ENCODE data around the gene ATP7A.
"Not testable (repeated sequence)": the region's sequence is repeated elsewhere in the genome, so short reads cannot be mapped to it uniquely, and the experiment has no call there.

ATP7A gene

DNA sequence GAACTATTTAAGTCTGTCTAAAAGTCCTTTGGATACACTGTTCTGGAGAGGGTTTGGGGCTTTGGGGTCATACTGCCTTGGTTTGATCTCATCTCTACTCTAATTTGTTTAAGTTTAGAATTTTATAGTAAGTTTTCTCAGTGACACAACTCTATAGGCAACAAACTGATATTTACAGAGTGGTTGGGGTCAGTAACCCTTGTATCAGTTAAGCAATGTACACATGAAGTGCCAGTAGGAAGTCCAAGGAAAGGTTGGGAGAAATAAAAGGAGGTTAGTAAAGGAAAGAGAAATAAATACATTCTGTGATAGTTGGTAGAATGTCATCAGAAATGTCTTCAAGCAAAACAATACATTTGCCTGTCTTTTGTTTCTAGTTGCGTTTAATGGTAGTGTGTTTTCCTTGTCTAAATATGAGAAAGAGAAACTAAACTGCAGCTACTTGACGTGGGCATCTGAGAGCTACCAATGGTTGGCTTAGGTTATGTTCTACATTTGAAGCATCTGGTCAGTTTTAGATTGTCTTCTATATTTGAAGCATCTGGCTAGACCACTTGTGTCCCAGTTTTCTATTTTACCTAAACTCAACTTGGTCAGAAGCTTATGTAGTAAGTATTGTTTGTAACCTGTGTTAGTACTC, 6.9 kb downstream of the ATP7A start:
- TF ChIP-seq PAX5 (IDR thresholded peaks at IDR 0.05; ENCODE audit: insufficient read depth, low read length, severe bottlenecking) = no peak
- no peak for TF ChIP-seq POLR2A (IDR thresholded peaks at IDR 0.05; ENCODE audit: low read depth, low read length)
- no peak for TF ChIP-seq POU2F2 (IDR thresholded peaks at IDR 0.05; ENCODE audit: low read depth, low read length)
- no peak for TF ChIP-seq SPI1 (IDR thresholded peaks at IDR 0.05; ENCODE audit: low read depth, low read length)
- DNase-seq (ENCODE audit: insufficient read length, low spot score) (no peak), FAIRE-seq (peak; percentile 67)

DNA sequence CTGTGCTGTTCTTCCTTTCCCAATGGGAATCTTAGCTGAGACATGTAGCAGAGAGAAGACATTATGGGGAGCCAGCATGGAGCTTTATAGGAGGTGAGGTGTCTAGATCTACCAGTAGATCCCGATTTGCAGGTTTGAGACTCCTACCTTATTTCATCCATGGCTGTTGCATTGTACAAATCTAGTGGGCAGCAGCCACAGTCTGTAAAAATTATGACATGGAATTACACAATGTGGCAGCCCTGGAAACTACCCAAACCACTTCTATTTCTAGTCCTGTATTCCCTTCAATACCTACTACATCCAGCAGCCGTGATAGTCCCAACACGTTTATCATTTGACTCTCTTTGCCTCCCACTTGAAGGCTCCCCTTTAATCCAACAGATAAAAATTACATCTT, 8.1 kb downstream of the ATP7A start:
- FAIRE-seq (no peak), DNase-seq (ENCODE audit: insufficient read length, low spot score) (no peak)
- TF ChIP-seq TAF1 (IDR thresholded peaks at IDR 0.05; ENCODE audit: low read depth, low read length) (no peak), POLR2AphosphoS5 (IDR thresholded peaks at IDR 0.05; ENCODE audit: low read depth, low read length) (no peak), SPI1 (IDR thresholded peaks at IDR 0.05; ENCODE audit: low read depth, low read length) (no peak), POU2F2 (IDR thresholded peaks at IDR 0.05; ENCODE audit: low read depth, low read length) (no peak), POLR2A (IDR thresholded peaks at IDR 0.05; ENCODE audit: low read depth, low read length) (no peak), PAX5 (IDR thresholded peaks at IDR 0.05; ENCODE audit: insufficient read depth, low read length, severe bottlenecking) (no peak)

DNA sequence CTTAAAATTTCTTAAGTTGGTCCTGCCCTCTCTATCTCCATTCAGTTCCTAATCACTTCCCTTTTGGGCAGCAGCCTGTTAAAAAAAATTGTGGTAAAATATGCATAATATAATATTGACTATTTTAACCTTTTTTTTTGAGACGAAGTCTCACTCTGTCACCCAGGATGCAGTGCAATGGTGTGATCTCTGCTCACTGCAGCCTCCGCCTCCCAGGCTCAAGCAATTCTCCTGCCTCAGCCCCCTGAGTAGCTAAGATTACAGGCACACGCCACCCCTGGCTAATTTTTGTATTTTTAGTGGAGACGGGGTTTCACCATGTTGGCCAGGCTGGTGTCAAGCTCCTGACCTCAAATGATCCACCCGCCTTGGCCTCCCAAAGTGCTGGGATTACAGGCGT, 8.9 kb downstream of the ATP7A start:
- DNase-seq (ENCODE audit: insufficient read length, low spot score); FAIRE-seq: not testable (repeated sequence)

DNA sequence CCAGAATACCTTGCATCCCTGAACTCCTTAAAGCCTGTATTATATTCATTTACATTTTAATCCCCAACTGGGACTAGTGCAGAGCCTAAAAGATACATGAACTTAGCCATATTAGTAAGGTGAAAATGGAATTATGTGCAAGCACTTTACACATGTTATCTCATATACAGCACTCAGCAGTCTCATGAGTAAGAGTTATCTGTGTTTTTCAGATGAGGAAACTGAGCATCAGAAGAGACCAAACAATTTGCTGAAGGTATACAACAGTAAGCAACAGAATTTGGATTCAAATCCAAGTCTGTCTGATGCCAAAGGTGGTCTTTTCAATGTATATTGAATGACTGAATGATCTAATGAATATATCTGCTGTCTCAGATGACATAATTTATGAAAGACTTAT, 12.3 kb downstream of the ATP7A start:
- DNase-seq (ENCODE audit: insufficient read length, low spot score) = no peak
- peak; percentile 80 for FAIRE-seq
- TF ChIP-seq PAX5 (IDR thresholded peaks at IDR 0.05; ENCODE audit: insufficient read depth, low read length, severe bottlenecking) (no peak), POLR2A (IDR thresholded peaks at IDR 0.05; ENCODE audit: low read depth, low read length) (no peak), TAF1 (IDR thresholded peaks at IDR 0.05; ENCODE audit: low read depth, low read length) (no peak), SPI1 (IDR thresholded peaks at IDR 0.05; ENCODE audit: low read depth, low read length) (no peak), POU2F2 (IDR thresholded peaks at IDR 0.05; ENCODE audit: low read depth, low read length) (no peak), POLR2AphosphoS5 (IDR thresholded peaks at IDR 0.05; ENCODE audit: low read depth, low read length) (no peak)

DNA sequence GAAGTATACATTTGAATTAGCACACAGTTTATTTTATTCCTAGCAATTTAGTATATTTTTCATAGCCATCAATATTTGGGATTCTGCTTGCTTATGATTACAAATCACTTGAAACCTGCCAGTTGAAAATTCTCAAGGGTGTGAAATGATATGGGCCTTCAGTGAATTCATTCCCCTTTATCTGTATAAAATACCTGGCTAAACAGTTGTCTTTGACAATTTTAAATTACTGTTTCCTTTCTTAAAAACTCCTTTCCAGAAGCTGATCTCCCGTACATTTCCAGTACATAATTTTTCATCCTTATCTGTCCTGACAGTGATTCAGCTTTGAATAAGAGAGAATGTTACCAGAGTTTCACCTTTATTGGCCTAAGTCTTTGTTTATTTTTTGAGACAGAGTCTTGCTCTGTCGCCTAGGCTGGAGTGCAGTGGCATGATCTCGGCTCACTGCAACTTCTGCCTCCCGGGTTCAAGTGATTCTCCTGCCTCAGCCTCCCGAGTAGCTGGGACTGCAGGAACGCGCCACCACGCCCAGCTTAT, 13.9 kb downstream of the ATP7A start:
- TF ChIP-seq POU2F2 (IDR thresholded peaks at IDR 0.05; ENCODE audit: low read depth, low read length) (no peak), SPI1 (IDR thresholded peaks at IDR 0.05; ENCODE audit: low read depth, low read length) (no peak), PAX5 (IDR thresholded peaks at IDR 0.05; ENCODE audit: insufficient read depth, low read length, severe bottlenecking) (no peak), POLR2A (IDR thresholded peaks at IDR 0.05; ENCODE audit: low read depth, low read length) (no peak), TAF1 (IDR thresholded peaks at IDR 0.05; ENCODE audit: low read depth, low read length) (no peak), POLR2AphosphoS5 (IDR thresholded peaks at IDR 0.05; ENCODE audit: low read depth, low read length) (no peak)
- no peak for FAIRE-seq

DNA sequence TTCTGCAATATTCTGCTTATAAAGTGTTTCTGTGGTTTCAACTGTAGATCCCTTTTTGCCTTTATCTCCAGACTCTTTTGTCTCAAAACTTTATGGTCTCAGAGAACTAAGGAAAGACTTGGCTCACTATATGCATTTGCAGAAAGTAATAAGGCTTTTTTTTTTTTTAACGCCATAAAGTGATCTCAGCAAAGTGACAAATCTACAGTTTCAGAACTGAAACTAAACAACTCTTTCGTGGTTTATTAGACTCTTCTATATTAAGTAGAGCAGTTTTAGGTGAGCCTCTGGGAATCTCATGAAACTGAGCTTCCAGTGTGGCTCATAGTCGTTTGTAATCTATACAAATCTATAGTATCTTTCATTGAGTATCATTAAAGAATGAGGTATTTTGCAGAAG, 15.3 kb downstream of the ATP7A start:
- FAIRE-seq = peak; percentile 76
- TF ChIP-seq POU2F2 (IDR thresholded peaks at IDR 0.05; ENCODE audit: low read depth, low read length) (no peak), POLR2A (IDR thresholded peaks at IDR 0.05; ENCODE audit: low read depth, low read length) (no peak), TAF1 (IDR thresholded peaks at IDR 0.05; ENCODE audit: low read depth, low read length) (no peak), SPI1 (IDR thresholded peaks at IDR 0.05; ENCODE audit: low read depth, low read length) (no peak), POLR2AphosphoS5 (IDR thresholded peaks at IDR 0.05; ENCODE audit: low read depth, low read length) (no peak), PAX5 (IDR thresholded peaks at IDR 0.05; ENCODE audit: insufficient read depth, low read length, severe bottlenecking) (no peak)
- DNase-seq (ENCODE audit: insufficient read length, low spot score) = no peak

More for the DNA sequence above, 13.9 kb downstream of the ATP7A start:
- no peak for DNase-seq (ENCODE audit: insufficient read length, low spot score)

DNA sequence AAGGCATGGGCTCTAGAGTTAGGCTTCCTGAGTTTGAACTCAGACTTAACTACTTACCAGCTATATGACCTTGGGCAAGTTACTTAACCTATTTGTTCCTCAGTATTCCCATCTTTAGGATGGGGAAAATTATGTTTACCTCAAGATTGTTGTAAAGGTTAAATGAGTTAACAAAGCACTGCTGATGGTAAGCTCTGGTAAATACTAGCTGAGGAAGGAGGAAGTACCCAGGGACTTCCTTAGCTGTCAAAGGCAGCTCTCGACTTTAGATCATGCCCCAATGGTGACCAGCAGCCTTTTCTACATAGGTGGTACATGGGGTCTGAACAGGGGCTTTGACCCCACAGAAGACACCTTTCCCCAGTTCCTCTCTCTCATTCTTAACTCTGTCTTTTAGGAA, 20.1 kb downstream of the ATP7A start:
- DNase-seq (ENCODE audit: insufficient read length, low spot score) (no peak), FAIRE-seq (no peak)
- no peak for TF ChIP-seq POLR2A (IDR thresholded peaks at IDR 0.05; ENCODE audit: low read depth, low read length)
- TF ChIP-seq POU2F2 (IDR thresholded peaks at IDR 0.05; ENCODE audit: low read depth, low read length) = no peak
- no peak for TF ChIP-seq PAX5 (IDR thresholded peaks at IDR 0.05; ENCODE audit: insufficient read depth, low read length, severe bottlenecking)
- TF ChIP-seq TAF1 (IDR thresholded peaks at IDR 0.05; ENCODE audit: low read depth, low read length) = no peak
- no peak for TF ChIP-seq SPI1 (IDR thresholded peaks at IDR 0.05; ENCODE audit: low read depth, low read length)
- no peak for TF ChIP-seq POLR2AphosphoS5 (IDR thresholded peaks at IDR 0.05; ENCODE audit: low read depth, low read length)

DNA sequence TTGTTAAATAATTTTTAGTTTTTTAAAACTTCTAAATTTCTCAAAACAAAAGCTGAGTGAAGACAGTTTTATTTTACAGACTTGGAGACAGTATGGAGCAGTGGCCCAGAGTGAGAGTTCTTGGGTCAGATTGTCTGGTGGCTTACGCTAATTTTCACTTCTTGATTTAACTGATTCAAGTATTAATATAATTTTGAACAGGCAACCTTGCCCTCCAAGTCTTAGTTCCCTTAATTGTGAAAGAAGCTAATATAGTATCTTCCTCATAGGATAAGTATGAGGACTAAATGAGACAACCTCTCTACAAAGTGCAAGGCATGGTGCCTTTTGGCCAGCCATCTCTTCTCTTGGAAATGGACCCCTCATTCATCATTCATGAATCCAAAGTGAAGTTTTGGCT, 25.4 kb downstream of the ATP7A start:
- no peak for DNase-seq (ENCODE audit: insufficient read length, low spot score)
- FAIRE-seq = no peak
- TF ChIP-seq POU2F2 (IDR thresholded peaks at IDR 0.05; ENCODE audit: low read depth, low read length) = no peak
- TF ChIP-seq POLR2AphosphoS5 (IDR thresholded peaks at IDR 0.05; ENCODE audit: low read depth, low read length) = no peak
- no peak for TF ChIP-seq SPI1 (IDR thresholded peaks at IDR 0.05; ENCODE audit: low read depth, low read length)
- no peak for TF ChIP-seq PAX5 (IDR thresholded peaks at IDR 0.05; ENCODE audit: insufficient read depth, low read length, severe bottlenecking)
- TF ChIP-seq POLR2A (IDR thresholded peaks at IDR 0.05; ENCODE audit: low read depth, low read length) = no peak
- no peak for TF ChIP-seq TAF1 (IDR thresholded peaks at IDR 0.05; ENCODE audit: low read depth, low read length)

DNA sequence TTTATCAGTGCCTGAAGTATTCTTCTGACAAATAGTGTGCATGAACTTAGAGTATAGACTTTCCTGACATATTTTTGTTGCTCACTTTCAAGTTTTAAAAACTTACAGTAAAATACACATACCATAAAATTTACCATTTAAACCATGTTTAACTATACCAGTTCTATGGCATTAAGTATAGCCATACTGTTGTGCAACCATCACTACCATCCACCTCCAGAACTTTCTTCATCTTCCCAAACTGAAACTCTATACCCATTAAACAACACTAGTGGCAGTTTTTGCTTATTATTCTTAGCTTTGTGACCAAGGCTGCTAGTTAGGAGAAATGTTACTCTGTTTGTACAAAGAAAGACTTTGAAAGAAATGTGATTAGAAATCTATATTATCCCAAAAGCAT, 25.8 kb downstream of the ATP7A start:
- DNase-seq (ENCODE audit: insufficient read length, low spot score) = no peak
- TF ChIP-seq POLR2AphosphoS5 (IDR thresholded peaks at IDR 0.05; ENCODE audit: low read depth, low read length) (no peak), PAX5 (IDR thresholded peaks at IDR 0.05; ENCODE audit: insufficient read depth, low read length, severe bottlenecking) (no peak), POU2F2 (IDR thresholded peaks at IDR 0.05; ENCODE audit: low read depth, low read length) (no peak), POLR2A (IDR thresholded peaks at IDR 0.05; ENCODE audit: low read depth, low read length) (no peak), SPI1 (IDR thresholded peaks at IDR 0.05; ENCODE audit: low read depth, low read length) (no peak), TAF1 (IDR thresholded peaks at IDR 0.05; ENCODE audit: low read depth, low read length) (no peak)
- FAIRE-seq = no peak

DNA sequence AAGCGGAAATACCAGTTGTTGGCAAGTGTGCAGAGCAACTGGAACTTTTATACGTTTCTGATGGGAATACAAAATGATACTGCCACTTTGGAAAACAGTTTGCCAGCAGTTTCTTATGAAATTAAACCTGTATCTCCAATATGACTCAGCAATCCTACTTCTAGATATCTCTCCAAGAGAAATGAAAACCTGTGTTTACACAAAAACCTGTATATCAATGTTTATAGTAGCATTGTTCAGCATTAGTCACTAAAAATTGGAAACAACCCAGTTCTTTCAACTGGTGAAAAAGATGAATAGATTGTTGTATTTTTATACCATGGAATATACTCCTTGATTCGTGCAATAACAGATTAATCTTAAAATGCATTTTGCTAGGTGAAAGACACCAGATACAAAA, 26.8 kb downstream of the ATP7A start:
- DNase-seq (ENCODE audit: insufficient read length, low spot score) = no peak
- no peak for FAIRE-seq

More for the DNA sequence above, 26.8 kb downstream of the ATP7A start:
- TF ChIP-seq POLR2AphosphoS5 (IDR thresholded peaks at IDR 0.05; ENCODE audit: low read depth, low read length) = no peak

Data from GM12891 (cell line).